ENCODE data around the gene PCNX4. TPM values are rescaled to one million over a fixed set of nuclear protein-coding genes. Genes with fewer than 3 reads are reported as not detected.

The PCNX4 gene
- total RNA-seq, 1 donor from 2014 or later, result 37.5 TPM

- intact Hi-C loops (cut with micrococcal nuclease), result loop anchor here (5.0 to 10.0 kb wide), 4 partner anchors 589 to 1741 kb away; partner anchors contain the start of genes JKAMP, KIAA0586, L3HYPDH and TIMM9
Observed at GRCh38 chr14:60166142-60166541, 74.4 kb downstream of the PCNX4 start.

- intact Hi-C loops (cut with micrococcal nuclease), result loop anchor here (5.0 to 10.0 kb wide), 4 partner anchors 585 to 1745 kb away; partner anchors contain the start of genes JKAMP, KIAA0586, L3HYPDH and TIMM9
Observed at GRCh38 chr14:60169722-60170121, 78.0 kb downstream of the PCNX4 start.

- intact Hi-C loops (cut with micrococcal nuclease), result no loop called here
Observed at GRCh38 chr14:60170948-60171347, 79.2 kb downstream of the PCNX4 start.

- intact Hi-C loops (cut with micrococcal nuclease), result no loop called here
Observed at GRCh38 chr14:60171690-60172089, 80.0 kb downstream of the PCNX4 start.

GRCh38 chr14:60174352-60175254 is 82.9 kb downstream of the PCNX4 start:
- intact Hi-C loops (cut with micrococcal nuclease), result no loop called here

- intact Hi-C loops (cut with micrococcal nuclease), result no loop called here
Observed at GRCh38 chr14:60175255-60175902, 83.7 kb downstream of the PCNX4 start.

- intact Hi-C loops (cut with micrococcal nuclease), result no loop called here
Observed at GRCh38 chr14:60178164-60178563, 86.4 kb downstream of the PCNX4 start.

- intact Hi-C loops (cut with micrococcal nuclease), result no loop called here
Observed at GRCh38 chr14:60178820-60179219, 87.1 kb downstream of the PCNX4 start.

- intact Hi-C loops (cut with micrococcal nuclease), result no loop called here
Observed at GRCh38 chr14:60179431-60179869, 87.7 kb downstream of the PCNX4 start.

- intact Hi-C loops (cut with micrococcal nuclease), result loop anchor here (5.0 kb wide), 2 partner anchors 149 to 701 kb away; partner anchors contain the start of genes JKAMP and L3HYPDH
Observed at GRCh38 chr14:60183138-60183537, 91.4 kb downstream of the PCNX4 start.

GRCh38 chr14:60183741-60184140 is 92.0 kb downstream of the PCNX4 start:
- intact Hi-C loops (cut with micrococcal nuclease), result loop anchor here (1.0 to 5.0 kb wide), 13 partner anchors 19 to 1057 kb away; partner anchors contain the start of genes CCDC175, DAAM1, JKAMP and L3HYPDH

GRCh38 chr14:60184146-60184904 is 92.6 kb downstream of the PCNX4 start:
- intact Hi-C loops (cut with micrococcal nuclease), result loop anchor here (1.0 to 5.0 kb wide), 13 partner anchors 20 to 1058 kb away; partner anchors contain the start of genes CCDC175, DAAM1, JKAMP and L3HYPDH

- intact Hi-C loops (cut with micrococcal nuclease), result loop anchor here (1.0 to 5.0 kb wide), 13 partner anchors 21 to 1058 kb away; partner anchors contain the start of genes CCDC175, DAAM1, JKAMP and L3HYPDH
Observed at GRCh38 chr14:60184905-60185555, 93.3 kb downstream of the PCNX4 start.

GRCh38 chr14:60188115-60188514 is 96.4 kb downstream of the PCNX4 start:
- intact Hi-C loops (cut with micrococcal nuclease), result no loop called here

GRCh38 chr14:60188696-60189095 is 97.0 kb downstream of the PCNX4 start:
- intact Hi-C loops (cut with micrococcal nuclease), result no loop called here

GRCh38 chr14:60189923-60190840 is 98.5 kb downstream of the PCNX4 start:
- intact Hi-C loops (cut with micrococcal nuclease), result no loop called here

GRCh38 chr14:60195179-60195810 is 103.6 kb downstream of the PCNX4 start:
- intact Hi-C loops (cut with micrococcal nuclease), result no loop called here

GRCh38 chr14:60196291-60196690 is 104.6 kb downstream of the PCNX4 start:
- intact Hi-C loops (cut with micrococcal nuclease), result no loop called here

Data from T-helper 1 cell treated with Interleukin-12 subunit alpha and Interleukin-12 subunit beta and Interleukin-4 antibody, amounts not matched to agents 30 ng/mL and 1 ng/mL, for 36 hours (primary cell).